MM.1S (cell line): ENCODE data around the gene BCAR1.

Experiments
- DNase-seq: peaks from one replicate; pipeline ENCODE4 v3.0.0-alpha.2; 2015
- H2AFZ ChIP-seq: fragments of 300-600 bp; sonication (generic); 2 replicates; pipeline ENCODE4 v1.6.0; 2016; ENCODE audit warnings: antibody characterized with exemption, low read length
- H3F3A ChIP-seq: fragments of 300-600 bp; sonication (generic); 2 replicates; pipeline ENCODE4 v1.6.1; 2016; ENCODE audit warnings: mild to moderate bottlenecking, antibody characterized with exemption, low read length, moderate library complexity, mixed read lengths; ENCODE audit not compliant: insufficient read depth
- H3K27ac ChIP-seq: fragments of 300-600 bp; sonication (generic); 2 replicates; pipeline ENCODE4 v1.5.1; 2016; ENCODE audit warnings: mild to moderate bottlenecking, low read length
- H3K27me3 ChIP-seq: fragments of 300-600 bp; sonication (generic); replicated peaks from 2 replicates; pipeline ENCODE4 v1.6.0; 2016; ENCODE audit warnings: low read length; ENCODE audit not compliant: insufficient read depth
- H3K36me3 ChIP-seq: fragments of 300-600 bp; sonication (generic); replicated peaks from 2 replicates; pipeline ENCODE4 v1.6.1; 2016; ENCODE audit warnings: mild to moderate bottlenecking, low read length, mixed read lengths; ENCODE audit not compliant: insufficient read depth
- H3K4me1 ChIP-seq: fragments of 300-600 bp; sonication (generic); 2 replicates; pipeline ENCODE4 v1.6.1; 2016; ENCODE audit warnings: low read length, mixed read lengths
- H3K4me2 ChIP-seq: fragments of 300-600 bp; sonication (generic); 2 replicates; pipeline ENCODE4 v1.6.0; 2016; ENCODE audit warnings: low read depth, low read length
- H3K4me3 ChIP-seq: fragments of 300-600 bp; sonication (generic); 2 replicates; pipeline ENCODE4 v1.5.1; 2016; ENCODE audit warnings: low read length, mixed read lengths
- H3K79me2 ChIP-seq: fragments of 300-600 bp; sonication (generic); 2 replicates; pipeline ENCODE4 v1.6.1; 2016; ENCODE audit warnings: mixed run types, low read length, mixed read lengths
- H3K9ac ChIP-seq: fragments of 300-600 bp; sonication (generic); 2 replicates; pipeline ENCODE4 v1.6.1; 2016; ENCODE audit warnings: low read length, mixed read lengths
- H3K9me2 ChIP-seq: fragments of 300-600 bp; sonication (generic); replicated peaks from 2 replicates; pipeline ENCODE4 v1.6.1; 2016; ENCODE audit warnings: mild to moderate bottlenecking, low read length, mixed read lengths; ENCODE audit not compliant: insufficient read depth
- H3K9me3 ChIP-seq: fragments of 300-600 bp; sonication (generic); replicated peaks from 2 replicates; pipeline ENCODE4 v1.6.1; 2016; ENCODE audit warnings: mild to moderate bottlenecking, low read length, mixed read lengths; ENCODE audit not compliant: insufficient read depth
- H4K20me1 ChIP-seq: fragments of 300-600 bp; sonication (generic); 2 replicates; pipeline ENCODE4 v1.6.1; 2016; ENCODE audit warnings: mild to moderate bottlenecking, low read length, moderate library complexity, mixed read lengths; ENCODE audit not compliant: insufficient read depth
- CTCF ChIP-seq: fragments of 300-600 bp; sonication (generic); IDR thresholded peaks from 2 replicates; pipeline ENCODE4 v1.5.1; 2016; ENCODE audit warnings: antibody characterized with exemption, low read length, mixed read lengths
- EZH2 ChIP-seq: fragments of 300-600 bp; sonication (generic); optimal IDR thresholded peaks from 2 replicates; pipeline ENCODE3; 2017; ENCODE audit warnings: low read depth, mild to moderate bottlenecking, antibody characterized with exemption, low read length, mixed read lengths
- EZH2phosphoT487 ChIP-seq: fragments of 300-600 bp; sonication (generic); IDR thresholded peaks from 2 replicates; pipeline ENCODE4 v1.6.1; 2018; ENCODE audit warnings: antibody characterized with exemption, low read length

BCAR1 gene

GRCh38 chr16:75292691-75293090, 41.3 kb upstream of the BCAR1 start:
- Histone ChIP-seq H3K4me1 (no peaks in the 10 kb centered on the region), H3K9me2 (no peaks in the 10 kb centered on the region), H3K79me2 (no peaks in the 10 kb centered on the region), H3K9ac (no peak overlapping the region), H3K4me2 (no peak overlapping the region), H4K20me1 (no peaks in the 10 kb centered on the region), H2AFZ (no peak overlapping the region), H3F3A (no peaks in the 10 kb centered on the region), H3K36me3 (no peaks in the 10 kb centered on the region), H3K4me3 (no peak overlapping the region), H3K27me3 (no peaks in the 10 kb centered on the region), H3K9me3 (no peaks in the 10 kb centered on the region), H3K27ac (no peak overlapping the region)
- no peak for DNase-seq
- TF ChIP-seq CTCF (no peak), EZH2phosphoT487 (no peak), EZH2 (no peak)

- H2AFZ ChIP-seq: no peak overlapping the region
- no peak overlapping the region for H3K9ac ChIP-seq
- no peaks in the 10 kb centered on the region for H3K9me3 ChIP-seq
- DNase-seq: no peak
- TF ChIP-seq EZH2 (no peak), CTCF (no peak), EZH2phosphoT487 (no peak)
- H3K27me3 ChIP-seq: no peaks in the 10 kb centered on the region
- H3K27ac ChIP-seq: no peak overlapping the region
- H3K9me2 ChIP-seq: no peaks in the 10 kb centered on the region
- H3K4me1 ChIP-seq: no peaks in the 10 kb centered on the region
- H3K36me3 ChIP-seq: no peaks in the 10 kb centered on the region
- H3K79me2 ChIP-seq: no peaks in the 10 kb centered on the region
- H3F3A ChIP-seq: no peaks in the 10 kb centered on the region
- no peak overlapping the region for H3K4me3 ChIP-seq
- no peaks in the 10 kb centered on the region for H4K20me1 ChIP-seq
- H3K4me2 ChIP-seq: no peak overlapping the region
Observed at GRCh38 chr16:75289189-75289588, 37.8 kb upstream of the BCAR1 start.

GRCh38 chr16:75288596-75289120, 37.2 kb upstream of the BCAR1 start:
- Histone ChIP-seq H3K4me1 (no peaks in the 10 kb centered on the region), H3K9ac (no peak overlapping the region), H3K27ac (no peak overlapping the region), H3K4me3 (no peak overlapping the region), H3K79me2 (no peaks in the 10 kb centered on the region), H3K27me3 (no peaks in the 10 kb centered on the region), H2AFZ (no peak overlapping the region), H3K9me3 (no peaks in the 10 kb centered on the region), H3K4me2 (no peak overlapping the region), H4K20me1 (no peaks in the 10 kb centered on the region), H3K9me2 (no peaks in the 10 kb centered on the region), H3F3A (no peaks in the 10 kb centered on the region), H3K36me3 (no peaks in the 10 kb centered on the region)
- TF ChIP-seq CTCF (no peak), EZH2phosphoT487 (no peak), EZH2 (no peak)
- no peak for DNase-seq
